ENCODE results near the gene PSME1. TPM values are rescaled to one million over a fixed set of nuclear protein-coding genes. Genes with fewer than 3 reads are reported as not detected.

PSME1 gene
- polyA plus RNA-seq, 12 donors = 67.3 to 116 (median 106) TPM; not detected in 1

DNA sequence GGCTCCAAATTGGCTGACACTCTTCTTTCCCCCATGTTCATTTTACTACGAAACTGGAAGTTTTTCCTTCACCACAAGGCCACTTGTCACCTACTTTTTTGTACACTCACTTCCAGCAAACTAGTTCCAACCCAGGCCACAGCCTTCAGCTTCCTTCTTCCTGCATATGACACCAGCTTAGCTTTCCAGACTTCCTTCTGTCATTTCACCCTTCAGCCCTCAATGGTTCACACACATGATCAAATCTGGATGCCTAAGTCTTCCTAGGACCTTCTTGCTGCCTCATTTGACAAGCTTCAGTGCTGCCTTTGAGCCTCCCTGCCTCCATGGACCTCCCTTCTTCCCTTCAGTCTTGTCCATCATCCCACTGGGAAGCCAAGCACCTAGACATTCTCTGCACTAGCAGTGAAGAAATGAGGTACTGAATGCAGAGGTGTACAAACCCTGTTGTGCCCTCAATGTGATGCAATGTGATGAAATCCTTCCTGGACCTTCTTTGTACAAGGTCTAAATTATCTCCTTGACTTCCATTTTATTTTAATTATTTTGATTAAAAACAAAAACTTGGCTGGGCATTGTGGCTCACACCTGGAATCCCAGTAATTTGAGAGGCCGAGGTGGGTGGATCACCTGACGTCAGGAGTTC lies 31.6 kb downstream of the PSME1 start:
- no peak for DNase-seq

DNA sequence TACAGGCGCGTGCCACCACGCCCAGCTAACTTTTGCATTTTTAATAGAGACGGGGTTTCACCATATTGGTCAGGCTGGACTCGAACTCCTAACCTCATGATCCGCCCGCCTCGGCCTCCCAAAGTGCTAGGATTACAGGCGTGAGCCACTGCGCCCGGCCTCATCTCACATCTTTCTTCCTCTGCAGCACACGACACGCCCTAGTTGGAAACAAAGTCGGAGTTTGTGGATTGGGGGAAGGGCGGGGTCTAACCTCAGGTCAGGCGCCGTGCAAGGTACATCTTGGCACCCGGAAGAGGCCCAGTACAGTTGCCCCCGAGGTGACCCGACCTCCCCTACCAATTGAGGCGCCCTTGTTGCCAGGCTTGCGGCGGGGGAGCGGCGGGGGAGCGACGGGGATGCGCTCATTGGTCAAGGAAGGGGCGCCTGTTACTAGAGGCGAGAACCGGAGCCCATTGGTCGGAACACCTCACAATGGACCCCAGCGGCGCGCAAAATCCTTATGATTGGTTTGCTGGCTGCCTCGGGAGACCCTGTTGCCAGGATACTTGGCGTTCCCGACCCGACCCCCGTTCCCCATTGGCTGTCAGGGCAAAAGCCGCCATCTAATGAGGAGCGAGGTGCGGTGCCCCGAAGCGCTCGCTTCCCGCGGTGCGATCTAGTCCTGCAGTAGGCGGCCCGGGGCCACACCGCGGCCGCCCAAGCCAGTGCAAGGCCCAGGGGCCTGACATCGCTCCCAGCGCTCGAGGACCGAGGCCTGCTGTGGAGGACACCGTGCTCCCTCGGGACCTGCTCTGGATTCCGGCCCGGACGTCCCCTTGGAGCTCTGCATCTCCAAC lies 35.6 kb downstream of the PSME1 start, which contains the start of gene REC8:
REC8 (plus strand) TSS at position 659 of the 839 bp plus-strand sequence. CDS start 473 bp downstream, outside the sequence.
- peak; percentile 81 for DNase-seq

DNA sequence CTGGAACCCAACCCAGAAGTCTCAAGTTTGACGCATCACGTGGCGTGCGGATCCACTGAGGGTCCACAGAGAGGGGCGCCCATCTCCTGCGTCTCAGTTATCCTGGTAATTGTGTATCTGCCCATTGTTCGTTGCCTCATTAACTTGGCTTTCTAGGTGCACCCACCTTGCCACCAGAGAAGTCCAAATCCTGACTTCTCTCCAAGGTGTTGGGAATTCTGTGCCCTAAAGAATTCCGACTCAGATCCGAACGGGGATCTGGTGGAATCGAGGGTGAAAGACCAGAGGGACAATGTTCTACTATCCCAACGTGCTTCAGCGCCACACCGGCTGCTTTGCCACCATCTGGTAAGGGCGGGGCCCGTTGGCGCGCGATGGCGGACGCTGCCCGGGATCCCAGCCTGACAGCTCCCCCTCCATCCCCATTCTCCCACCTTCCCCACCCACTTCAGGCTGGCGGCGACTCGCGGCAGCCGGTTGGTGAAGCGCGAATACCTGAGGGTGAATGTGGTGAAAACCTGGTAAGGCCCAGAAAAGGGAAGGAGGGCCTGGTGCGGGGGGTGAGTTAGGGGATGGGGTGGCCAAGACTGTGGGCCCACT lies 36.4 kb downstream of the PSME1 start:
- no peak for DNase-seq

DNA sequence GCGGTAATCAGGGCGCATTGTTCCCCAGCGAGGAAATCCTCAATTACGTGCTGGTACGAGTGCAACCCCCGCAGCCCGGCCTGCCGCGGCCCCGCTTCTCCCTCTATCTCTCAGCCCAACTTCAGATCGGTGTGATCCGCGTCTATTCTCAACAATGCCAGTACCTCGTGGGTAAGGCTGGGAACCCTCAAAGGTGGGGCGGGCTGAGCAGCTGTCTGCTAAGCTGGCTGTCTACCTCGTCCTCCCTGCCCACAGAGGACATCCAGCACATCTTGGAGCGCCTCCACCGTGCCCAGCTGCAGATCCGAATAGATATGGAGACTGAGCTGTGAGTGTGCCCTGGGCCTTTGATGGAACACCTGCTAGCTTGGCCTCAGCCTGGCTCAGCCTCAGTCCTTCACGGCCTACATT lies 36.9 kb downstream of the PSME1 start:
- DNase-seq = no peak

DNA sequence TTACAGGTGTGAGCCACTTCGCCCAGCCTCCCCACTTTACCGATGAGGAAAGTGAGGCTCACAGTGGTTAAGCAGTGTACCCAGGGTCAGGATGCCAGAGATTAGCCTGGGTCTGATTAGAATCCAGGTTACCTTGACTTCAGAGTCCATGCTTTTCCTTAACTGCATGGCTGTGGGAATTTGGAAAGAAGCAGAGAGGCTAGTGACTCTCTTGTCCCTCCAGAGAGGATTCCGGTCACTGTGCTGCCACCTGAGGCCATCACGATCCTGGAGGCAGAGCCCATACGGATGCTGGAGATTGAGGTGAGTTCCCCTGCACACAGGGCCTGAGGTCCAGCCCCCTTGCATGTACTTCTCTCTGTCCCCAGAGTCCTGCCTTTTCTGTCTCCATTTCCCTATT lies 40.6 kb downstream of the PSME1 start:
- no peak for DNase-seq

DNA sequence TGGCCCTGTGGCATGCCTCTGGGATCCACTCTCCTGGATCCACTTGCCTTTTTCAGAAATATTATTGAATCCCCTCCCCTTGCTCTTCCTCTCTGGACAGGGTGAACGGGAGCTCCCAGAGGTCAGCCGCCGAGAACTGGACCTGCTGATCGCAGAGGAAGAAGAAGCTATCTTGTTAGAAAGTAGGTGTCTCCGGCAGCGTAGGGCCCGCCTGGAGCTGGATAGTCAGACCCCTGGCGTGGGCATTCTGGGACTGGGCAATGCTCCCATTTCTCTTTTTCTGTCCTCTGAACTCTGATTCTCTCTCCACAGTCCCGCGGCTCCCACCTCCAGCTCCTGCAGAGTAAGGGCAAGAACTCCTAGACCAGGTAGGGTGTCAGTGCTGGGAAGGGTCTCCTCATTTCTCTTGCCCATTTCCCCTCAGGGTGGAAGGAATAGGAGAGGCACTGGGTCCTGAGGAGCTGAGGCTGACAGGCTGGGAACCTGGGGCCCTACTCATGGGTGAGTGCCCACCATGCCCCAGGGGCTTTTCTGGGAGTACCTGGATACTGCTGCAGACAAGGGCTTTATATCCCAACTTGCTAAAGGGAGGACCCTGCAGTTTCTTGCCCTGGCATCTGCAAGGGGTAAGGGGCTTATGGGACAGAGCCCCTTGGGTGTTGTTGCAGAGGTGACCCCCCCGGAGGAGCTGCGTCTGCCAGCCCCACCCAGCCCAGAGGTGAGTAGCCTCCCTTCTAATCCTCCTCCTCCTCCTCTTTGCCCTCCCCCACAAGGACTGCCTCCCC lies 41.2 kb downstream of the PSME1 start:
- DNase-seq = no peak

DNA sequence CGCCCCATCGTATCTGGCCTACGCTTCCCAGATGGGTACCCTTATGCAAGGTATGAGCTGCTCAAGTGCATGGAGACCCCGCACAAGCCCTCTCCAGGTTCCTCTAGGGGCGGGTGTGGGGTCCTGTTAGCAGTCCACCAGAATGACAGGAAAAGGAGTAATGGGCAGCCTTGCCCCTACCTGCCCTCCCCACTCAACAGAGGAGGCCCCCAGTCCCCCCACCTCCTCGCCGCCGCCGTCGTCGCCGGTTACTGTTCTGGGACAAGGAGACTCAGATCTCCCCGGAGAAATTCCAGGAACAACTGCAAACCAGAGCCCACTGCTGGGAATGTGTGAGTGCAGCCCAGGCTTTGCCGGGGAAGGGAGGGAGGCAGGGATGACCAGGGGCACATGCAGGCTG lies 41.9 kb downstream of the PSME1 start:
- no peak for DNase-seq

DNA sequence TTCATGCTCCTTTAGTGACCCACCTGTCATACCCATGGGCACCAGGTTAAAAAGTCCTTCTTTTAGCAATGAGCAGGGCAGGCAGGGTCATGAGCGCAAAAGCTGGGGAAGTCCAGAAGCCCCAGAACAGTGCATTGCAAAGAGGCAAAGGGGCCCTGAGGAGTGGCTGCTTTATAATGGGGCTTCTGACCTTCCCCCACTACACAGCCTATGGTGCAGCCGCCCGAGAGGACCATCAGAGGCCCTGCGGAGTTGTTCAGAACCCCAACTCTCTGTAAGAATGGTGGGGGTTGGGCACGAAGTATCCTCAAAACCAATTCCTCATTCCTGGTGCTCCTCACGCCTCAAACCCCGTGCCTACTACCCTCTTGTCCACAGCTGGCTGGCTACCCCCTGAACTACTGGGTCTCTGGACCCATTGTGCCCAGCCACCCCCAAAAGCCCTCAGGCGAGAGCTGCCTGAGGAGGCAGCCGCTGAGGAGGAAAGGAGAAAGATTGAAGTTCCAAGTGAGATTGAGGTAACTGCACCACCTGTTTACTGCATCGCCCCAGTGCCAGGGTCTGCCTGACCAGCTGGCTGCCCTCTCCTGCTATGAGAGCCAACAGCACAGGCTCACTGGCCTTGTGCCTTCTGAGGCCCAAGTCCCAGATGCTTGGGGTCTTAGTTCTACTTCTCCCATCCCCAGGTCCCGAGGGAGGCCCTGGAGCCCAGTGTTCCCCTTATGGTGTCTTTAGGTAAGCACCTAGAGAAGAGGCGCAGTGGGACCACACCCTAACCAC lies 42.6 kb downstream of the PSME1 start:
- no peak for DNase-seq

DNA sequence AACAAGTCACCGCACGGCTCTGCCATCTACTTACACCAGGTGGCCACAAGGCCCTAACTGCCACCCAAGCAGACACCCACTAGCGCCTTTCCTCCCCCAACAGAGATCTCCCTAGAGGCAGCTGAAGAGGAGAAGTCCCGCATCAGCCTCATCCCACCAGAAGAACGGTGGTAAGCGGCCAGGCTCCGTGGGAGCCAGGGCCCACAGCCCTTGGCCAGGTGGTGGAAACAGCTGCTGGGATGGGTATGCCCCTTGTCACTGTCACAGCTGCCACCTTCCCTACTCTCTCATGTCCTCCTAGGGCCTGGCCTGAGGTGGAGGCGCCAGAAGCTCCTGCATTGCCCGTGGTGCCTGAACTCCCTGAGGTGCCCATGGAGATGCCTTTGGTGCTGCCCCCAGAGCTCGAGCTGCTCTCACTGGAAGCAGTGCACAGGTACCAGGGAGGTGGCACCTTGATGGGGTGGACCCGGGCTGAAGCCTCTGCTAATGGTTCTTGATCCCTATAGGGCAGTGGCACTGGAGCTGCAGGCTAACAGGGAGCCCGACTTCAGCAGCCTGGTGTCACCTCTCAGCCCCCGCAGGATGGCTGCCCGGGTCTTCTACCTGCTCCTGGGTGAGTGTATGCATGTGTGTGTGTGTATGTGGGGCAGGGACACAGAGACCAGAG lies 43.4 kb downstream of the PSME1 start:
- no peak for DNase-seq

DNA sequence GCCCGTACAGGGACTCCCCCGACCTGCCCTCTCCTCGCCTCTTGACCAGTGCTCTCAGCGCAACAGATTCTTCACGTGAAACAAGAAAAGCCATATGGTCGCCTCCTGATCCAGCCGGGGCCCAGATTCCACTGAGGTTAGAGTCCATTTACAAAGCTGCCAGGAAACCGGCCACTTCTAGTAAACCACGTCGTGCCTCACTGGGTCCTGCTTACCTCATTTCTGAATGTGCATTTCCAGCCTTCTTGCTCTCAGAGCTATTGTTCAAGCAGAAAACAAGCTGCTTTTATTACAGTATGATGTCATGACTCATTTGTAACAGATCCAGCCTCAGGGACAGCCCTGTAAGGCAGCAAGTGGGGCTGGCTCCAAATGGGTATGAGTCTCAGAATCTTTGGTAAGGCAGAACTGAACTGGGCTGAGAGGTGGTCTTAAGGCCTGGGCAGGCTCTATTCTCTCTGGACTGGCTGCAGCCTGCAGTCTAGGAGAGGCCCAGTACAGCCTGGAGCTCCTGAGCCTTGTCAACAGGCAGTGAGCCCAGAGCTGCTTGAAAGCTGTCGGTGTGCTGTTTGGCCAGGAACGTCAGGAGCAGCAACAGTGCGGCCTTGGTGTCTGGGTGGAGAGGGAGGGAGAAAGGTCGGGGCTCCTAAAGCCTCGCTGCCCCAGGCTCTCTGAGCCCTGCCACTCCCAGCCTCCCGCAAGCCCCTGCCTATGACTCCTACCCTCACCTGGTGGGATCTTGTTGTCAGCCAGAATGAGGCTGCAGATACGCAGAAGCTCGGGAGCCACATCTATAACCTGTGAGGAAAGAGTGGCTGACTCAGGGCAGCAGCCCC lies 44.2 kb downstream of the PSME1 start:
- no peak for DNase-seq

DNA sequence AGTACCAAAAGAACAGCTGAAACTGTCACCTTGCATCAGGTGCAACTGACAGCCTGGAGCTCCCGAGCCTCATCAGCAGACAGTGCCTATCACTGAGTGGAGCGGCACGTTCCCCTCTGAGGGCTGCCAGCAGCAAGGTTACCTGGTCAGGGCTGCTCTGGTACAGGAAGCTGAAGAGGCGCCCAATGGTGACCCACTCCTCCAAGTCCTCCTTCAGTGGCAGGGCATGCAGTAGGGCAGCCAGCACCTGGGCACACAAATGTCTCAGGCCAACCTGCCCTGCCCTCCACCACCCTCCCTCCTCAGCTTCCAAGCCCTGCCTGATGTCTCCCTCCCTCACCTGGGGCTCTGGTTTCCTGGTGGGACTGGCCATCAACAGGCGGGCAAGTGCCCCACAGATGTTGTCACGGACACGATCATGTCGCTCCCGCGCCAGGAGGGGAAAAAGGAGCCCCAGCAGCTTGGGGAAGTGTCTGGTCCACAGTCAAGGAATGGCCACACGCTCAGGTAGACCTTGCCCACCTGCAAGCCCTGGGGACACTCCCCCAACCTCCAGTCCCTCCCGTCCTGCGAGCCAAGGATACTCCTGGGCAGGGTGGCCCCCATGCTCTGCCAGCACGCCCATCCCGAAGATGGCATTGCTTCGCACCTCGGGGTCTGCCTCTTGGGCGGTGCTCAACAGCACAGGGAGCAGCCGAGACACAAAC lies 45.5 kb downstream of the PSME1 start:
- DNase-seq = no peak

DNA sequence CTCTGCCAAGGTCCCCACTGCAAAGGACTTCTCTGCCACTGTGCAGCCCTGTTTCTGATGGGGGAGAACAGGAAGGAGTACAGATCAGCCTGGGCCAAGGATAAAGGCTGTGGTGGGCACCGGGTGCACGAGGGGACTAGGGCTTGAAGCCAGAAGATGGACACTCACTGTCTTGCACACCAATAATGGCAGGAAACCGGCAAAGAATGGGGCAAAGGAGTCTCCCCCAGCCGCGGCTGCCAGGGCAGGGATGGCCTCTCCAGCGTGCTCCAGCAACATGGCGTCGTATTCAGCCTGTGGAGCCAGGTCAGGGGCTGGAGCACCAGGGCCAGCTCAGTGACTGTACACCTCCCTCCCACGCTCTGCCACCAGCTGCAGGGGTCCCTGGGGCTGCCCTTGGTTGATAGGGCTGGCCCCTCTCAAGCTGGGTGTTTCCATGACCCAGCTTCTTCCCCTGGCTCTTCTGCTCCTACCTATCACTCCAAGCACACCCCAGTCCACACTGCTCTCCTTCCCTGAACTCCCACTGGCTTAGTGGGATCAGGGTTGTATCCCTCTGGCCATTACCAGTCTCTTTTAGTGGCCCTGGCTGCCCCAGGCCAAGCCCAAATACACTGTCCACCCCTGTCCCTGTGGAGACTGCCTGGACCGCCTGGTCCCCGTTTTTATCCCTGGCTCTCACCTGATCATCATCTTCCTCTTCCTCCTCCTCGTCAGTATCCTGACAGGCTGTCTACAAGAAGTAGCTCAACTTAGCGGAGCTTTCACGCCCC lies 46.3 kb downstream of the PSME1 start:
- no peak for DNase-seq

DNA sequence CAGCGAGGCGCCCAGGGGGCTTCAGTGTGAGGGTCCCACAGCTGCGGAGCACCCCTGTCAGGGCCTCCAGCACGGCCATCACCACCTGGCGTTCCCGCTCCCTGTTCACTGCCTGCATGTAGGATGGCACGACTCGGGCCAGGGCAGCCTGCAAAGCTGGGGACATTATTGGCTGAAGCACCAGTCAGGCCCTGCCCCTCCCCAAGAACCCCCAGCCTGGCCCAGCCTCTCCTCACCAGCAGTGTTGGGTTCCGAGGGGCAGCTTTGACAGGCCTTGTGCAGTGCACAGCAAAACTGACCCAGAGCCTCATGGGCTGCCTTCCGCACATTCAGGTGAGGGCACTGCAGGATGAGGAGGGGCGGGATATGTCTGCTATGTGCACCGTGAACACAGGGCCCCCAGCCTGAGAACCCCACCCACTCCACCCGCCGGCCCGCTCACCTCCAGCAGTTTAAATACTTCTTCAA lies 47.1 kb downstream of the PSME1 start:
- no peak for DNase-seq

DNA sequence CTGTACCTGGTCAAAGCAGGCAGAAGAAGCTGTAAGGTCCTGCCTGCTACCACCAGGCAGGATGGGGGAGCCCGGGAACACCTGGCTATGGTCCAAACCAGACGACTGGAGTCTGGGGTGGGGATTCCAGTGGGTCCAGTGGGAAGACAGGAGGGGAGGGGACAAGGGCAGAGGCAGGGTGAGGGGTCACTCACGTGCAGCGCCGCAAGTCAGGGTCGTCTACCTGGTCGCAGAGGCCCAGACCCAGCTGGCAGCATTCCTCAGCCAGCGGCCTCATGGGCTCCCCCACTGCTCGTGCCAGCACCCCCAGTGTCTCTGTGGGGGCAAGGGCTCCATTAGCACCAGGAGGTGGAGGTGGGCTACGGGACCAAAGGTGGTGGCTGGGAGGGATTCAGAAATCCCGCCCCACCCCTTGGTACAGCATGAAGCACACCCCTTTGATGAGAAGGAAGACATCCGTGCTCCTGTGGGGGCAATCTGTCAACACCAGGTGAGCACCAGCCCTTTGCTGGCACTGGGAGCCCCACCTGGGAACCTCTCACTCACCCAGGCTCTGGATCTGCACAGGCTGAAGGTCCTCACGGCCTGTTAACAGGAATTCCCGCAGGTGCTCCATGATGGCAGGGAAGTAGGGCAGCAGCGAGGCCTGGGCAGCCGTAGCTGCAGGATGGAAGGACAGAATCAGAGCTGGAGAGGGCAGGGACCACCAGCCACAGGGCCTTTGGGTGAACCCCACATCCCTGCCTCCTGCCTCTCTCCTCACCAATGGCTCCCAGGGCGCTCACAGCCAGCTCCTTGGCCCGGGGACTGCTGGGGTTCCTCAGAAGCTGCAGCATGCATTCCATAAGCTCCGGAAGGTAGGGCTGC lies 48.3 kb downstream of the PSME1 start:
- no peak for DNase-seq

DNA sequence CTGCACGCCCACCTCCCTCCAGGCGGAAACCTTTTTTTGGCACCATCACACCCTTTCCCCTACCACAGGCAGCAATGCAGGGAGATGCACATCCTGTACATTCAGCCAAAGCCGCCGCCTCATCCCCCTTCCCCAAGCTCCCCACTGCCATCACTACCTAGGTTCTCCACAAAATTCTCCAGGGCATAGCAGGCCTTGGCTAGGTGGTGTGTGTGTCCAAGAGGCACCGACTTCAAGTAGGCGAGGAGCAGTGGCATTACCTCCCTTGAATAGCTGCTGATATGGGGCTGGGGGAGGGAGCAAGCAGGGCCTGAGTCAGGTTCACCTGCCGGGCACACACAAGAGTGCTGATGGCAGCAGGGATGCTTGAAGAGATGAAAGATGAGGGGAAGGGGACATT lies 49.0 kb downstream of the PSME1 start:
- DNase-seq = no peak

DNA sequence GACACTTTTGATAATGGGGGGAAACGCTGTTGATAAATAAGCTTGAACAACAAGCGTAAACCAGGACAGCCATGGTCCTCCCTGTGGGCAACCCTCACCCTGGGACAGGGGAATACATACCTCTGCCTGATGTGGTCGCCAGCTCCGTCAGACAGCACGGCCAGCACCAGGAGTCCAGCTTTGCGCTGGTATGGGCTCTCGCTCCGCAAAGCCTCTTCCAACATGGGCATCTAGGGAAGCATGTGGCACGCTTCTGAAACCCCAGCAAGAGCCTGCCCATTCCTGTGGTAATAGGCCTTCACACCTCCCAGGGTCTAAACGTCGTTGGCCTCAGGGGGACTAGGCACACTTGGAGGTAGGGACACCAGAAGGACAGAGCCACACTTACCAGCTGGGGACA lies 49.7 kb downstream of the PSME1 start:
- no peak for DNase-seq

All from muscle of arm (tissue), 12 donors.